Trophoblast cell (in vitro differentiated cells and primary cell): ENCODE measurements around the gene TMPRSS11B.
"Not testable (repeated sequence)": the region's sequence is repeated elsewhere in the genome, so short reads cannot be mapped to it uniquely, and the experiment has no call there.

Experiments used
- DNase-seq, 2 donors: peaks; one replicate each; pipeline ENCODE4 v3.0.0-alpha.2; 2016
- H2AFZ ChIP-seq: 2 replicates; pipeline ENCODE4 v1.6.1; 2013; ENCODE audit warnings: low read length, moderate library complexity, mild to moderate bottlenecking; ENCODE audit not compliant: insufficient read depth, poor library complexity
- H2AK5ac ChIP-seq: 2 replicates; pipeline ENCODE4 v1.6.1; 2013; ENCODE audit warnings: mild to moderate bottlenecking, low read length
- H2BK120ac ChIP-seq: 2 replicates; pipeline ENCODE4 v1.6.1; 2013; ENCODE audit warnings: low read length, mild to moderate bottlenecking, moderate library complexity; ENCODE audit not compliant: insufficient read depth, poor library complexity
- H2BK12ac ChIP-seq: 2 replicates; pipeline ENCODE4 v1.6.1; 2013; ENCODE audit warnings: mild to moderate bottlenecking, low read length, moderate library complexity
- H2BK5ac ChIP-seq: 2 replicates; pipeline ENCODE4 v1.6.1; 2013; ENCODE audit warnings: low read length, low read depth, moderate library complexity, mild to moderate bottlenecking; ENCODE audit not compliant: poor library complexity
- H3K14ac ChIP-seq: 2 replicates; pipeline ENCODE4 v1.6.1; 2013; ENCODE audit warnings: mild to moderate bottlenecking, low read length
- H3K18ac ChIP-seq: 2 replicates; pipeline ENCODE4 v1.6.1; 2013; ENCODE audit warnings: mild to moderate bottlenecking, low read length
- H3K23ac ChIP-seq: 2 replicates; pipeline ENCODE4 v1.6.1; 2013; ENCODE audit warnings: low read length
- H3K27ac ChIP-seq: 2 replicates; pipeline ENCODE4 v1.5.1; 2013; ENCODE audit warnings: low read depth, mild to moderate bottlenecking, inconsistent platforms, low read length, moderate library complexity
- H3K27me3 ChIP-seq: 2 replicates; pipeline ENCODE4 v1.6.1; 2013; ENCODE audit warnings: inconsistent platforms, mild to moderate bottlenecking, low read length, moderate library complexity; ENCODE audit not compliant: insufficient read depth
- H3K36me3 ChIP-seq, 2 experiments: 1 replicate in 1 of 2; 2 replicates in 1 of 2; pipeline ENCODE4 v1.6.1; 2013; ENCODE audit warnings: low read length in 2 of 2, mild to moderate bottlenecking in 2 of 2, moderate library complexity in 1 of 2; ENCODE audit not compliant: insufficient read depth in 2 of 2, control insufficient read depth in 1 of 2
- H3K4ac ChIP-seq: 2 replicates; pipeline ENCODE4 v1.6.1; 2013; ENCODE audit warnings: low read depth, mild to moderate bottlenecking, low read length, moderate library complexity
- H3K4me1 ChIP-seq, 2 experiments: 1 replicate in 1 of 2; 2 replicates in 1 of 2; pipeline ENCODE4 v1.6.1; 2013; ENCODE audit warnings: low read length in 2 of 2, mild to moderate bottlenecking in 2 of 2, moderate library complexity in 1 of 2; ENCODE audit not compliant: insufficient read depth in 2 of 2, control insufficient read depth in 1 of 2
- H3K4me2 ChIP-seq: 2 replicates; pipeline ENCODE4 v1.6.1; 2013; ENCODE audit warnings: inconsistent platforms, mild to moderate bottlenecking, low read length, moderate library complexity
- H3K4me3 ChIP-seq: 2 replicates; pipeline ENCODE4 v1.5.1; 2013; ENCODE audit warnings: mild to moderate bottlenecking, low read depth, low read length, inconsistent platforms
- H3K79me1 ChIP-seq: one replicate; pipeline ENCODE4 v1.6.1; 2013; ENCODE audit warnings: low read length
- H3K79me2 ChIP-seq: 2 replicates; pipeline ENCODE4 v1.6.1; 2013; ENCODE audit warnings: low read length, mild to moderate bottlenecking; ENCODE audit not compliant: control insufficient read depth, insufficient read depth, poor library complexity
- H3K9ac ChIP-seq: 2 replicates; pipeline ENCODE4 v1.6.1; 2013; ENCODE audit warnings: mild to moderate bottlenecking, low read length
- H3K9me3 ChIP-seq: 2 replicates; pipeline ENCODE4 v1.6.1; 2013; ENCODE audit warnings: low read depth, mild to moderate bottlenecking, control low read depth, inconsistent platforms, low read length; ENCODE audit not compliant: insufficient read depth
- H4K12ac ChIP-seq: 2 replicates; pipeline ENCODE4 v1.6.1; 2013; ENCODE audit warnings: low read depth, mild to moderate bottlenecking, low read length, moderate library complexity
- H4K8ac ChIP-seq: 2 replicates; pipeline ENCODE4 v1.6.1; 2013; ENCODE audit warnings: low read depth, mild to moderate bottlenecking, low read length, moderate library complexity
- H4K91ac ChIP-seq: one replicate; pipeline ENCODE4 v1.6.1; 2013; ENCODE audit warnings: low read depth, mild to moderate bottlenecking, low read length, moderate library complexity
- WGBS: extraction: QIAGEN DNeasy Blood & Tissue Kit; methylation state at CpG from one replicate; pipeline ENCODE4 v1.1.7; 2013; ENCODE audit warnings: missing lambda C conversion rate; ENCODE audit not compliant: insufficient read length, insufficient coverage; ENCODE audit errors: extremely low coverage; 5-methylcytosine and 5-hydroxymethylcytosine counted together

Gene TMPRSS11B

DNA sequence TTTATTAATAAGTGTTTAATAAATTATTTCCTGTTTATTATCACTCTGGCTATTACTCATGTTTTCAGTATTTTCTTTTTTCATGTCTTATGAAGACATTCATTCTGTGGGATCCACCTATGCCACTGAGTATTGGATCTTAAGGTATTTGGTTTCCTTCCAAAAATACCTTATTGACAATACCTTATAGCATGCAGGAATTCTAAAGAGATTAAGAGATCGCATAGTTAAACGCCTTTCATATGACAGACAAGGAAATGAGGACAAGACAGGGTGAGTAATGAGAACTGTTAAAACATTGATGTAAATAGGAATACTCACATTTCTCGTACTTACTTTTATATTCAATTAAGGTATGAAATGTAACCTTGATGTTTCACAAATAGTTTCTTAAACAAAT, 38.2 kb upstream of the TMPRSS11B start:
- Histone ChIP-seq H3K27ac (no peak overlapping the region), H3K4me1 (peaks cover 0 to 1% of the 10 kb centered on the region in 2 experiments), H3K14ac (no peak overlapping the region), H3K4me3 (no peak overlapping the region), H3K9ac (no peak overlapping the region), H3K9me3 (no peaks in the 10 kb centered on the region), H2BK120ac (no peak overlapping the region), H2BK5ac (no peak overlapping the region), H3K23ac (no peak overlapping the region), H3K36me3 (no peaks in the 10 kb centered on the region), H3K4me2 (no peak overlapping the region), H4K8ac (no peak overlapping the region), H4K91ac (no peak overlapping the region), H2BK12ac (no peak overlapping the region), H3K27me3 (no peaks in the 10 kb centered on the region), H3K18ac (no peak overlapping the region), H2AK5ac (no peak overlapping the region), H2AFZ (no peak overlapping the region), H3K79me2 (no peaks in the 10 kb centered on the region), H3K79me1 (no peaks in the 10 kb centered on the region), H4K12ac (no peak overlapping the region), H3K4ac (no peak overlapping the region)
- no CpG with 5 or more reads among the region's 3 CpGs for WGBS
- DNase-seq, result peak in 1 of 2 donors; percentile 2

DNA sequence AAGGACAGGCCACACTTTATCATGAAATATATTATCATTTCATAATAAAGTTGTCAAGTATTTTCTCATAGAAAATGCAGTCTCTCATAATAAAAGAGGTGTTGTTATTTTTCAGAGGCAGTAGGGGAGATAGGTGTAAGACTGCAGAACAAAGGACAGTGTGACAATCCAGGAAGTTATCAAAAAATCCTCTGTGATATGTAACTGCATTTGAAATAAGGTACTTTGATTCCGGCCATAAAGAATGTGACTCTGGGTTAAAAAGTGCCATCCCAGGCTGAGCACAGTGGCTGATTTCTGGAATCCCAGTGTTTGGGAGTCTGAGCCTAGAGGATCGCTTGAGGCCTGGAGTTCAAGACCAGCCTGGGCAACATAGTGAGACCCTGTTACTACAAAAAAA, 37.6 kb upstream of the TMPRSS11B start:
- Histone ChIP-seq H2BK12ac (no peak overlapping the region), H3K4me2 (no peak overlapping the region), H3K4me1 (no peaks in the 10 kb centered on the region), H3K4me3 (no peak overlapping the region), H4K12ac (no peak overlapping the region), H2AFZ (no peak overlapping the region), H3K18ac (no peak overlapping the region), H3K9me3 (no peaks in the 10 kb centered on the region), H3K79me2 (no peaks in the 10 kb centered on the region), H3K9ac (no peak overlapping the region), H3K27ac (no peak overlapping the region), H3K79me1 (no peaks in the 10 kb centered on the region), H3K27me3 (no peaks in the 10 kb centered on the region), H3K4ac (no peak overlapping the region), H4K8ac (no peak overlapping the region), H2BK120ac (no peak overlapping the region), H3K14ac (no peak overlapping the region), H4K91ac (no peak overlapping the region), H2BK5ac (no peak overlapping the region), H3K36me3 (no peaks in the 10 kb centered on the region), H2AK5ac (peak overlapping the region; percentile 37), H3K23ac (no peak overlapping the region)
- no peak for DNase-seq
- no CpG with 5 or more reads among the region's 2 CpGs for WGBS

DNA sequence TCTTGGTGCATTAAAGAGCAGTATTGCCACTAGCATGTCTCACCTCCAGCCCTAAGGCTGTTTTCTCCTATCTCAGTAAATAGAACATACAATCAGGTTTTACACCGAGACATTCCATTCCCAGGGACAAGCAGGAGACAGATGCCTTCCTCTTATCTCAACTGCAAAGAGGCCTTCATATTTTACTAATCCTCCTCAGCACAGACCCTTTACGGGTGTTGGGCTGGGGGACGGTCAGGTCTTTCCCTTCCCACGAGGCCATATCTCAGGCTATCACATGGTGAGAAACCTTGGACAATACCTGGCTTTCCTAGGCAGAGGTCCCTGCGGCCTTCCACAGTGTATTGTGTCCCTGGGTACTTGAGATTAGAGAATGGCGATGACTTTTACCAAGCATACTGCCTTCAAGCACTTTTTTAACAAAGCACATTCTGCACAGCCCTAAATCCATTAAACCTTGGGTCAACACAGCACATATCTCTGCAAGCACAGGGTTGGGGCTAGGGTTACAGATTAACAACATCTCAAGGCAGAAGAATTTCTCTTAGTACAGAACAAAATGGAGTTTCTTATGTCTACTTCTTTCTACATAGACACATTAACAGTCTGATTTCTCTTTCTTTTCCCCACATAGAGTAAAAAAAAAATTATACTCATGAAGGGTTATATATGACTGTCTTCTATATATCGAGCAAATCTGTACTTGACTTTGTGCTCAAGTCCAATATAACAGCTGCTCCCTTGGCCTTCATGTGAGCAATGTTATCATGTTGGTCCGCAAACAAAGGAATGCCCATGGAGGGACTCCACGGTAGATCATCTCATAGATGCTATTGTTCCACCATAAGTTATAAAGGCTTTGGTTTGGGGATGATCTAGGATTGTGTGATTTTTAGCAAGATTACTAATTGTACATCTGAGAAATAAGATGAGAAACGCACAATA, 36.6 kb upstream of the TMPRSS11B start:
- H3K4ac ChIP-seq, H2BK120ac ChIP-seq, H2BK12ac ChIP-seq, H3K4me2 ChIP-seq, H3K27me3 ChIP-seq, H4K8ac ChIP-seq, H2AK5ac ChIP-seq, H3K79me1 ChIP-seq, H3K9ac ChIP-seq, H3K23ac ChIP-seq, H3K79me2 ChIP-seq, H3K4me3 ChIP-seq, H2AFZ ChIP-seq, H4K12ac ChIP-seq, H3K14ac ChIP-seq, H4K91ac ChIP-seq, H3K4me1 ChIP-seq, H3K27ac ChIP-seq, H3K36me3 ChIP-seq, H2BK5ac ChIP-seq, H3K18ac ChIP-seq, H3K9me3 ChIP-seq: not testable (repeated sequence)
- WGBS, result no CpG with 5 or more reads among the region's 10 CpGs
- DNase-seq, result peak in 1 of 2 donors; percentile 33

DNA sequence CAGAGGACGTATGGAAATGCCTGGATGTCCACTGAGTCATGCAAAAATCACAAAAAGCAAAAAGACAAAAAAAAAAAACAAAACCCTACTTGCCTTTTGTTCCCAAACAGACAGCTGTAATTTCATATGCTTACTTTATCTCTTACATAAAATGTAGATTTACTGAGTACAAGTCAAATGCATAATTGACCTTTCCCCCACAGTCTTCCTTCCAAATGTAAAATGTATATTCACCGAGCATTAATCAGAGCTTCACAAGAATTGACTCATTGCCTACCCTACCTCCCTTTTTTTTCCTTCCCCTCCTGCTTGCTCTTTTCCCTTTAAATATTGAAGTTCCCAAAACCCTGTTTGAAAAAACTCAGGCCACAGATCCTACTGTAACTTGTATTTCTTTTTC, 32.5 kb upstream of the TMPRSS11B start:
- H2BK12ac ChIP-seq, result no peak overlapping the region
- no peak overlapping the region for H3K4me3 ChIP-seq
- H3K4me1 ChIP-seq, result peaks cover 0 to 2% of the 10 kb centered on the region in 2 experiments
- H2AK5ac ChIP-seq, result no peak overlapping the region
- H3K36me3 ChIP-seq, result no peaks in the 10 kb centered on the region
- H3K79me1 ChIP-seq, result peaks cover 1% of the 10 kb centered on the region
- H3K27me3 ChIP-seq, result no peaks in the 10 kb centered on the region
- no peak overlapping the region for H4K12ac ChIP-seq
- H2BK120ac ChIP-seq, result no peak overlapping the region
- H2AFZ ChIP-seq, result no peak overlapping the region
- H3K9ac ChIP-seq, result no peak overlapping the region
- no peak for DNase-seq
- no peaks in the 10 kb centered on the region for H3K79me2 ChIP-seq
- H3K4ac ChIP-seq, result no peak overlapping the region
- no peak overlapping the region for H2BK5ac ChIP-seq
- no peak overlapping the region for H3K23ac ChIP-seq
- WGBS, result no CpG with 5 or more reads among the region's 2 CpGs
- no peak overlapping the region for H3K18ac ChIP-seq
- H3K27ac ChIP-seq, result no peak overlapping the region
- H3K14ac ChIP-seq, result no peak overlapping the region
- no peak overlapping the region for H3K4me2 ChIP-seq
- no peak overlapping the region for H4K91ac ChIP-seq
- H3K9me3 ChIP-seq, result no peaks in the 10 kb centered on the region
- H4K8ac ChIP-seq, result no peak overlapping the region
